Endothelial cell of umbilical vein (primary cell): ENCODE data around the gene CPLX1. TPM values are rescaled to one million over a fixed set of nuclear protein-coding genes. Genes with fewer than 3 reads are reported as not detected.

Source experiments
- BruUV-seq: library from RNA; stranded (reverse); fragments of 400-500 nt; replicated peaks from 2 replicates; lab custom pipeline; 2021; lab: Mats Ljungman, UMichigan
- CTCF ChIA-PET: fragments of 300-600, 350-600 bp; sonication (Branson Sonifier 250); formaldehyde crosslinking; loops from one replicate; lab custom pipeline; 2021; ENCODE audit warnings: antibody characterized with exemption, inconsistent platforms; lab: Charles Lee
- POLR2A ChIA-PET: fragments of 300-600, 350-600 bp; sonication (Branson Sonifier 250); formaldehyde crosslinking; loops from one replicate; lab custom pipeline; 2021; ENCODE audit warnings: antibody characterized with exemption, inconsistent platforms; lab: Charles Lee
- DNase-seq: peaks from one replicate; pipeline ENCODE4 v3.0.0-alpha.2; 2011; ENCODE audit warnings: low read depth, low spot score
- FAIRE-seq: peaks from 2 replicates; lab custom pipeline; 2011; peaks lifted over from hg19 to GRCh38; lab: Jason Lieb, UNC
- H2AFZ ChIP-seq: 2 replicates; pipeline ENCODE4 v1.6.0; 2012; ENCODE audit warnings: low read depth, low read length, control low read depth, inconsistent platforms
- H3K27ac ChIP-seq: 2 replicates; pipeline ENCODE4 v1.5.1; 2011; ENCODE audit warnings: low read depth, mild to moderate bottlenecking, control low read depth, low read length, moderate library complexity; ENCODE audit not compliant: insufficient read depth
- H3K27me3 ChIP-seq, 2 experiments: 2 replicates each; pipeline versions ENCODE4 v1.6.0 to v1.6.1; 2011; ENCODE audit warnings: low read length in 2 of 2, mixed read lengths in 1 of 2; ENCODE audit not compliant: control insufficient read depth in 2 of 2, insufficient read depth in 2 of 2
- H3K36me3 ChIP-seq, 2 experiments: 2 replicates in 1 of 2; 3 replicates in 1 of 2; pipeline ENCODE4 v1.5.1; 2011; ENCODE audit warnings: low read length in 2 of 2, mild to moderate bottlenecking in 1 of 2, moderate library complexity in 1 of 2; ENCODE audit not compliant: control insufficient read depth in 2 of 2, insufficient read depth in 2 of 2; ENCODE audit errors: extremely low read depth in 1 of 2
- H3K4me1 ChIP-seq: 3 replicates; pipeline ENCODE4 v1.5.1; 2011; ENCODE audit warnings: mild to moderate bottlenecking, low read length; ENCODE audit not compliant: control insufficient read depth, insufficient read depth; ENCODE audit errors: extremely low read depth
- H3K4me2 ChIP-seq: 2 replicates; pipeline ENCODE4 v1.6.1; 2011; ENCODE audit warnings: low read length, control low read depth, mixed read lengths; ENCODE audit not compliant: insufficient read depth
- H3K4me3 ChIP-seq, 3 experiments: fragments of 200-600 bp in 1 of 3; sonication (generic), shearing (Covaris generic) in 1 of 3; replicated peaks in 1 of 3; 2 replicates each; pipeline ENCODE4 v1.5.1; 2011 to 2016; ENCODE audit warnings: control low read depth in 3 of 3, low read length in 3 of 3, mild to moderate bottlenecking in 2 of 3, inconsistent platforms in 1 of 3, low read depth in 1 of 3, moderate library complexity in 1 of 3; ENCODE audit not compliant: insufficient read depth in 1 of 3
- H3K79me2 ChIP-seq: 2 replicates; pipeline ENCODE4 v1.6.0; 2012; ENCODE audit warnings: low read length, inconsistent platforms; ENCODE audit not compliant: control insufficient read depth, insufficient read depth
- H3K9ac ChIP-seq: replicated peaks from 2 replicates; pipeline ENCODE3; 2011; ENCODE audit warnings: low read length, control low read depth; ENCODE audit not compliant: insufficient read depth; ENCODE audit errors: extremely low read depth
- H3K9me1 ChIP-seq: replicated peaks from 3 replicates; pipeline ENCODE4 v1.6.0; 2011; ENCODE audit warnings: mild to moderate bottlenecking, low read length; ENCODE audit not compliant: control insufficient read depth, insufficient read depth; ENCODE audit errors: extremely low read depth
- H3K9me3 ChIP-seq: replicated peaks from 2 replicates; pipeline ENCODE4 v1.5.1; 2012; ENCODE audit warnings: low read length, inconsistent platforms; ENCODE audit not compliant: control insufficient read depth, insufficient read depth
- H4K20me1 ChIP-seq: replicated peaks from 2 replicates; pipeline ENCODE3; 2011; ENCODE audit warnings: mild to moderate bottlenecking, low read length; ENCODE audit not compliant: control insufficient read depth, insufficient read depth; ENCODE audit errors: extremely low read depth
- CTCF ChIP-seq, 2 donors: IDR thresholded peaks; 1 replicate in 1 of 2; 2 replicates in 1 of 2; pipeline ENCODE4 v1.5.1; 2011; ENCODE audit warnings: low read length in 2 of 2, mild to moderate bottlenecking in 2 of 2, moderate library complexity in 2 of 2, control low read depth in 1 of 2, inconsistent platforms in 1 of 2, low read depth in 1 of 2; ENCODE audit not compliant: insufficient read depth in 1 of 2; ENCODE audit errors: extremely low read depth in 1 of 2
- EZH2 ChIP-seq: IDR thresholded peaks from 2 replicates; pipeline ENCODE4 v1.6.1; 2012; ENCODE audit warnings: borderline replicate concordance, low read depth, mild to moderate bottlenecking, moderate library complexity, low read length, inconsistent platforms; ENCODE audit not compliant: severe bottlenecking
- FOS ChIP-seq: IDR thresholded peaks from 2 replicates; pipeline ENCODE4 v1.6.1; 2011; ENCODE audit warnings: mild to moderate bottlenecking, low read length, moderate library complexity, borderline replicate concordance; ENCODE audit not compliant: insufficient read depth
- GATA2 ChIP-seq: IDR thresholded peaks from 2 replicates; pipeline ENCODE4 v1.7.0; 2011; ENCODE audit warnings: low read depth, mild to moderate bottlenecking, moderate library complexity, mixed read lengths, low read length; ENCODE audit not compliant: insufficient read length, insufficient read depth
- JUN ChIP-seq: IDR thresholded peaks from 2 replicates; pipeline ENCODE4 v1.6.1; 2011; ENCODE audit warnings: borderline replicate concordance, low read depth; ENCODE audit not compliant: insufficient read length, insufficient read depth
- MAX ChIP-seq: IDR thresholded peaks from 2 replicates; pipeline ENCODE4 v1.6.1; 2011; ENCODE audit not compliant: insufficient read depth, insufficient read length
- MYC ChIP-seq: IDR thresholded peaks from one replicate; pipeline ENCODE4 v1.6.1; 2011; ENCODE audit warnings: mild to moderate bottlenecking, low read depth, low read length
- POLR2A ChIP-seq: IDR thresholded peaks from 2 replicates; pipeline ENCODE4 v1.6.1; 2012; ENCODE audit warnings: low read depth, mild to moderate bottlenecking, control low read depth, low read length
- POLR2AphosphoS5 ChIP-seq: IDR thresholded peaks from 2 replicates; pipeline ENCODE4 v1.6.1; 2012; ENCODE audit warnings: low read depth, mild to moderate bottlenecking, control low read depth, low read length, moderate library complexity; ENCODE audit not compliant: insufficient read depth
- dilution Hi-C: fragments of 300-500 bp; cut with MboI; formaldehyde crosslinking; loops from one replicate; pipeline ENCODE4 v1.15.0; 2019; ENCODE audit warnings: low sequenced_read_pairs; ENCODE audit not compliant: extremely low pct_ligation_motif_present
- intact Hi-C: fragments of 100-400 bp; cut with micrococcal nuclease; formaldehyde crosslinking; loops from one replicate; pipeline ENCODE4 v1.10.0; 2022
- polyA plus RNA-seq, 4 experiments: library from polyadenylated mRNA; depleted of rRNA in 3 of 4; stranded (reverse) in 3 of 4; unstranded in 1 of 4; fragments of >200 nt; gene quantifications; 2 replicates each; pipeline versions ENCODE4 v1.2.1 to v1.2.3, GENCODE V29; 2011 to 2012; ENCODE audit warnings: missing spikeins in 1 of 4
- total RNA-seq: library from RNA; stranded (reverse); gene quantifications from 2 replicates; pipeline ENCODE4 v1.2.3, GENCODE V29; 2021

Gene CPLX1
- total and polyA plus RNA-seq, 2 donors (not counting 3 experiments of a cell fraction or from before 2014, with no cell fraction given) = 1.0 to 1.8 TPM

GRCh38 chr4:835148-836002, 9.4 kb upstream of the CPLX1 start:
- intact Hi-C loops = no loop called here
- no peaks in the 10 kb centered on the region for H3K4me1 ChIP-seq
- H2AFZ ChIP-seq = no peak overlapping the region
- no peak overlapping the region for H3K27ac ChIP-seq
- H3K36me3 ChIP-seq = no peaks in the 10 kb centered on the region
- CTCF ChIA-PET = no interaction called here
- no TSS peak for BruUV-seq
- H3K9ac ChIP-seq = no peak overlapping the region
- no peak overlapping the region for H3K4me3 ChIP-seq
- TF ChIP-seq POLR2A (no peak), GATA2 (no peak), MAX (no peak), CTCF (IDR thresholded peaks at IDR 0.05; ENCODE audit: extremely low read depth in 1 of 2, insufficient read depth in 1 of 2, low read depth in 1 of 2, low read length in 2 of 2) (no peak), EZH2 (no peak), MYC (no peak), FOS (no peak), POLR2AphosphoS5 (no peak), JUN (no peak)
- H3K27me3 ChIP-seq = no peaks in the 10 kb centered on the region
- no peaks in the 10 kb centered on the region for H3K9me3 ChIP-seq
- no peaks in the 10 kb centered on the region for H4K20me1 ChIP-seq
- dilution Hi-C loops = no loop called here
- H3K9me1 ChIP-seq = no peaks in the 10 kb centered on the region
- no peak for FAIRE-seq
- no peak for DNase-seq
- POLR2A ChIA-PET = interaction anchor here (0.5 kb wide), 1 partner anchor 23 kb away, joined by 4 read pairs; no protein-coding TSS in a partner anchor
- H3K79me2 ChIP-seq = no peaks in the 10 kb centered on the region
- H3K4me2 ChIP-seq = no peak overlapping the region
